Urothelium cell line (cell line): Measurements from ENCODE around the gene SRPK2.
"Not testable (repeated sequence)": the region's sequence is repeated elsewhere in the genome, so short reads cannot be mapped to it uniquely, and the experiment has no call there.

Experiments
- DNase-seq: peaks from one replicate; pipeline ENCODE4 v3.0.0; 2011; ENCODE audit warnings: low spot score, mixed read lengths
- FAIRE-seq: peaks from 2 replicates; lab custom pipeline; 2011; peaks lifted over from hg19 to GRCh38; lab: Jason Lieb, UNC

SRPK2 gene

DNA sequence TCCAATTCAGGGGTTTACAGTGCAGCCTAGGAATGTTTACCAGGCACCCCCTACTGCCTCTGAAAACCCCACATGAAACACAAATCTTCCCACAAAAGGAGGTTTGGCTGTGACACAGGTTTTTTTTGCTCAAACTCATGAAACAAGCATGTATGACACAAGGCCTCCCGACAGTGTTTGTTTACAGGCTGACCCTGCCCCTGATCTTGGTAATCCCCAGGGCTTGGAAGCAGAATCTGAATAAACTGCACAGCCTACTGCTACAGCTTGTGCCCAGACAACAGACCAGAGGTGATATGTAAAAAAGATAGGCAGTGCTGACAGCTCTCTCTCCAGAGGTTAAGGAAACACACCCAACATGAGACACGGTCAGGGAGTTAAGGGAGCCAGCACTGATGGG is 190.5 kb downstream of the SRPK2 start:
- no peak for FAIRE-seq
- DNase-seq, result no peak

DNA sequence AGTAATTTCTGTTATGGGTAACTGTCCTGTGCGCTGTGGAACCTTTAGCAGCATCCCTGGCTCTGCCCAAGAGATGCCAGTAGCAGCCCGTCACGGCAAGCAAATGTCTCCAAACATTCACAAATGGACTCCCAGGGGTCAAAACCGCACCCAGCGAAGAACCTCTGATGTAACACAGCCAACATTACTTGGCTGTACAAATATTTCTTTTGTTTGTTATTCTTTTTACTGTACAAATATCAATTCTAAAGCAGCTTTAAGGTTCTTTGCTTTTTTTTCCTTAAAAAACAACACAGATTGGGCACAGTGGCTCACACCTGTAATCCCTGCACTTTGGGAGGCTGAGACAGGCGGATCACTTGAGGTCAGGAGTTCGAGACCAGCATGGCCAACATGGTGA is 192.2 kb downstream of the SRPK2 start:
- FAIRE-seq, result no peak

DNA sequence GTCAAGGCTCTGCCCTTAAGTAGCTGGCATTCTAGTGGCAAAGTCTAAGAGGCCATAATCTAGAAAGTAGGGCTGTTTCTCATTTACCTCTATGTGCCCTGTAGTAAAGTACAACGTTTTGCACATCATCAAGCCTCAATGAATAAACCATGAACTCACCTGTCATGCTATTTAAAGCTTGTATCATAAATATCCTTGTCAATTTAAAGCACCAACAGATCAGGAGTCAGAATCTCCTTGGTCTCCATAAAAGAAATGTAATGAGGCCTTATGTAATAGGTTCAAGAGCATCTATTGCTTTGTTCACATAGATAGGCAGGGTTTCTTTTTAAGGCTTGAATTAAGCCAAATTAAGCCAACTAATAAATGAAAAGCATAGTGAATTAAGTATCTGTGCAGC is 192.8 kb downstream of the SRPK2 start:
- FAIRE-seq, result no peak

More for the DNA sequence above, 192.2 kb downstream of the SRPK2 start:
- DNase-seq, result no peak

DNA sequence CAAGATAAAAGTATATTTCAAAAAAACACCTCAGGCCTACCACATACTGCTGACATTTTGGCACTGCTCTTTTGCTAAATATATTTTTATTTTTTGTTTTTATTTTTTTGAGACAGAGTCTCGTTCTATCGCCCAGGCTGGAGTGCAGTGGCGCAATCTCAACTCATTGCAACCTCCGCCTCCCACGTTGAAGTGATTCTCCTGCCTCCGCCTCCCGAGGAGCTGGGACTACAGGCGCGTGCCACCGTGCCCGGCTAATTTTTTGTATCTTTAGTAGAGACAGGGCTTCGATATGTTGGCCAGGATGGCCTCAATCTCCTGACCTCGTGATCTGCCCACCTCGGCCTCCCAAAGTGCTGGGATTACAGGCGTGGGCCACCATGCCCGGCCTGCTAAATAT is 193.8 kb downstream of the SRPK2 start:
- FAIRE-seq, DNase-seq: not testable (repeated sequence)

More for the DNA sequence above, 192.8 kb downstream of the SRPK2 start:
- DNase-seq, result no peak

DNA sequence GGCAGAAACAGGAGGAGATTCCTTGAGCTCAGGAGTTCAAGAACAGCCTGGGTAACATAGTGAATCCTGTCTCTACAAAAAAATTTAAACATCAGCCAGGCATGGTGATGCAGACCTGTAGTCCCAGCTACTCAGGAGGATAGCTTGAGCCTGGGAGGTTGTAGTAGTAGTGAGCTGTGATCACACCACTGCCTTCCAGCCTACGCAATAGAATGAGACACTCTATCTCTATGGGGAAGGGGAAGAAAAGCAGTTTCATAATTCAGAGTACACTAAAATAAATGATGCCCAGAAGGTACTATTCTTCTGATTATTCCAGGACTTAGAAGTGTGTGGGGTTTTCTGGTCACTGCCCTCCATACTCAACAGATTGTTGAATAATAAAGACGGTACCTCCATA is 197.4 kb downstream of the SRPK2 start:
- no peak for DNase-seq

DNA sequence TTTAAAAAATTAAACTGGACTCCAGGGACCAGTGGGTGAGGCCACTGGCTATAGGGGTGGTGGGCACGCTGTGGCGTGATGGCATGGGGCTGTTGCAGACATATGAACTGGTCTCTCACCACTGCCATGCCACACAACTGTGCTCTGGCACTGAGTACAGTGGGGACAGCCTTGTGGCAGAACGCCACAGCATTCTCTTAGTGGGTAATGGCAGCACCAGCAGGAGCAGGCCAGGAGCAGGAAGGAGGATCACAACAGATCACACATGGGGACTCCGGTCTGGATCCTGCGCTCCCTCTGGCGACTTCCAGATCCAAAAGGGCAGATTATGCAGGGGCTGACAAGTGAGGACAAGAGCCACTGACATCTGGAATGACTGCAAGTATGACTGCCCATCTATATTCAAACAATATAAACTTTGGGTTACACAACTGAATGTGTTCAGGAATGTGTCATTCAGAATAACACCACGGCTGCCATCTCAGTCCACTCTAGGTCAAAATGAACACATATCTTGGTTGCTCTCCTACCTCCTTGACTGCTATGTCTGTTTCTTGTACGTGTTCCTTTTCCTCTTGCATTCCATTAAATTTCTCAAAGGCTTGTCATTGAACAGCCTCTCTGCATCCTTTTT is 198.7 kb downstream of the SRPK2 start:
- FAIRE-seq, result no peak
- DNase-seq, result no peak

More for the DNA sequence above, 197.4 kb downstream of the SRPK2 start:
- FAIRE-seq, result no peak

DNA sequence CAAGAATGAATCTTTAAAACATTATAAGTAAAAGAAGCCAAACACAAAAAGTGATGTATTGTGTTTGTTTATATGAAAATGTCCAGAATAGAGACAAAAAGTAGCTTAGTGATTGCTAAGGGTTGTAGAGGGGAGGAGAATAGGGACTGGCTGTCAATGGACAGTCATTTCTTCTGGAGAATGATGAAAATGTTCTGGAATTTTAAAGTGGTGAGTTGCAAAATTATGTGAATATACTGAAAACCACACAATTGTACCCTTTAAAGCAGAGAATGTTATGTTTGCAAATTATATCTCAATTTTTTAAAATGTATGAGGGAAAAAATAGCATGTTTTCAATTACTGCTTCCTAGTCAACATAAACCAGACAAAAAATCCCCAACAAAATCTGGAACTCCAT is 200.5 kb downstream of the SRPK2 start:
- FAIRE-seq (no peak), DNase-seq (no peak)

DNA sequence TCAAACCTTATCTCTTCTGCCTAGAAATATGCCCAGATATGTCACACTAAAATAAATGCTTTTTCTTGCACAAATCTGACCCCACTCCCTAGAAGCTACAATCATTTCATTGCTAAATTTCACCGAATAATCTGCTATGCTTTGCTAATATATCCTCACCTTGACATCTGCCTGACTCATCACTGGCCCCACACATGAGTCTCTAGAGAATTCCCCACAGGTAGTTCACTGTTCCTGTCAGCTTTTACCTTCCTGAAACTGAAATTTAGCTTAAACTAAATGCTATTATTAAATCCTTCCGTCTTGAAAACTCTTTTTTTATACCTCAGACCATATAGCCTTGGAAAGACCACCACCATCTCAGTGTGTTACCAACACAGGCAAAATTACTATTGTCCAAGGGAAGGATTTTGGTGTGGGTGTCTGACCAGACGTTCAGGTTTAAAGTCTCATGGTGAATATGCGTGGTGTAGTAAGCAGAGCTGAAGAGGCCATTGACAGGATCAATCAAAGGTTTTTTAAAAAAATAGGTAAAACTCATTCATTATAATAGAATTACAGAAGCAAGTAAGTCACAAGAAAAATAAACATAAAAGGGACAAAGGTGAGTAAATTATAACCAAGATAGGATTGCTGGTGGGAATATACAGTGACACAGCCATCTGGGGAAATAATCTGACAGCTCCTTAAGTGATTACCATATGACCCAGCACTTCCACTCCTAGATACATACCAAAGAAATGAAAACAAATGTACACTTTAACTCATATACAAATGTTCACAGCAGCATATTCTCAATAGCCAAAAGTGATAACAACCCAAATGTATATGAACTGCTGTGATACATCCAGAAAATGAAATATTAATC is 201.2 kb downstream of the SRPK2 start:
- DNase-seq (no peak), FAIRE-seq (no peak)

DNA sequence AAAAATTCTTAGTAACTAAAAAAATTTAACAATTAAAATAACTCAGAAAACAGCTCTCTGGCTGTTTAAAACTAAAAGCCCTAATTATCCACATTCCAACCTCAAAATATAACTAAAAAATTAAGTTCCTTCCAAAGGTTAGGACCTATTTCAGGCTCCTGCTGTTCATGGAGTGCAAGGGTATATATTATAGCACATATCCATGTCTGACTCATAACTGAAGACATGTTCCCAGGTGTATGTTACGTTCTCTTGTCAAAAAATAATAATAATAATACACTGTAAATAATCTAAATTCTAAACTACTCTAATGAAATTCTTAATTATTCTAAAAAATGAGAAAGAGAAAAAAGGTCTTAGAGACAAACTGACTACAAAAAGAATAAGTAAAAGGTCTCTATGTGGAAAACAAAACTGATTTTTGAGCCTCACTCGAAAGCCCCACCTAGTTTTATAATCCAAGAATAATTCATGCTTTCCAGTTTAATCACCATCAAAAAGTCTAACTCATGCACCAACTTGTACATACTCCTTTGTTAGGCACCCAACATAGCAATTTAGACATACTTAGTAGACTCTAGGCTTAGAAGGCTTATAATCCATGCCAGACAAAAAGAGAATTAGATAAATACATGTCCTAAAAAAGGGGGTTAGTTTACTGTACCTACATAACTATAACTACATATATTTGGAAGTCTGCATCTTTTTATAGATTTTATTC is 203.3 kb downstream of the SRPK2 start:
- DNase-seq (no peak), FAIRE-seq (no peak)

DNA sequence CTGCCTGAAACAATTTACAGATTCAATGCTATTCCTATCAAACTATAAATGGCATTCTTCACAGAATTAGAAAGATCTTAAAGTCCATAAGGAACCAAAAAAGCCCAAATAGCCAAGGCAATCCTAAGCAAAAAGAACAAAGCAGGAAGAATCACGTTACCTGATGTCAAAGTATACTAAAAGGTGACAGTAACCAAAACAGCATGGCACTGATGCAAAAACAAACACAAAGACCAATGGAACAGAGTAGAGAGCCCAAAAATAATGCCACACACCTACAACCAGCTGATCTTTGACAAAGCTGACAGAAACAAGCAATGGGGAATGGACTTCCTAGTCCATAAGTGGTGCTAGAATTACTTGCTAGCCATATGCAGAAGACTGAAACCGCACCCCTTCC is 208.7 kb downstream of the SRPK2 start:
- FAIRE-seq (no peak), DNase-seq (no peak)

DNA sequence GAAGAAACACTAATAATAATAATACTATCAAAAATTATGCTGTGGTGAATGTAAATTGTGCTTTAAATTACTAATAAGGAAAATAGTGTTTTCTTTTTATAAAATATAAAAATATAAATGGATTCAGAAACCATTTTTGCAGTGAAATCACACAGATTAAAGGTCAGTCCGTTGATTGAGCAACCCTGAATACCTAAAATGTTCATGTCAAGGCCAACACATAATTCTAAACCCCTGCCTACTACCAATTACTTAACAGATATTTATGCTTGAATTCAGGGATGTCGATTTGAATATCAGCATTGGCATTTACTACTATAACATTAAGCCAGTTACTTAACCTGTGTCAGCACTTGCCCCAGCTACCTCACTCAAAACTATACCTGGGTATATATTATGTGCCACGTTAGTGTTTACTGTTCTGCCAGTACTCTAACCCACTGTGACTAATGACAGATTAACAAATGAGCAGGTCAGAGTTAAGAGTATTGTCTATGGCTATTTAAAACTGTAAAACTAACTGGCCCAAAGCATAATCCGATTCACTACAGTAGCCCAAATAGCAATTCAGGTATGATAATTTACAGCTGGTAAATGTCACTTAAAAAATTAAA is 209.7 kb downstream of the SRPK2 start:
- FAIRE-seq, result no peak

DNA sequence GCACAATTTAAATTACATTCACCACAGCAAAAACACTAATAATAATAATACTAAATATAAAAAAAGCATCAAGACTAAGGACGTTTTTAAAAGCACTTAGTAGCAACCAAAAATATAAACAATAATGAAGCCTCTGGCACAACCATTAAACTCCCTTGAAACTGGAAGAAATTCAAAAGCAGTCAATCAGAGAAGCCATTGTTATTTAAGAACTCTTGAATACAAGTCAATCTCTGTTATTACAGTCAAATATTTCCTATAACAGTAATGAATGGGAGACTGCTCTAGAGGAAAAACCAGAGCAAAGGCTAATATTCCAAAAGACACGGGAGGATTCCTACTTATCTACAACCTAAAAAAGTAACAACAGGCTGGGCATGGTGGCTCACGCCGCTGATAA is 210.5 kb downstream of the SRPK2 start:
- DNase-seq, result no peak
- no peak for FAIRE-seq

More for the DNA sequence above, 209.7 kb downstream of the SRPK2 start:
- DNase-seq, result no peak

DNA sequence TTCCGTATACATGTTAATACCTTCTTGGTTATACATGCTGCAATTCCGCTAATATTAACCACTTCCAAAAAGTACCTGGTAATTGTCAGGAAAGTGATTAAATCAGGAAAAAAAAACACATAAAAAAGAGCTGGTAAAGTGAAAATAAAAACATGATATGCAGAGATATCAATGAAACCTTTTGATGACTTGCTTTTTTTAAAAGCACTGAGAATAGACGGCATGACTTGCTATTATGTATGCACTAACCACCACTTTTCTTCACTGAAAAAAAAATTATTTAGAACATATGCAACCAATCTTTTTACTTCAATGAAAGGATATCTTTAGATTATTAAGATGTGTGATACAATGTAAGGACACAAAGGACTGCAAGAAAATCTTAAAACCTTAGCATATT is 211.7 kb downstream of the SRPK2 start:
- FAIRE-seq (no peak), DNase-seq (no peak)

DNA sequence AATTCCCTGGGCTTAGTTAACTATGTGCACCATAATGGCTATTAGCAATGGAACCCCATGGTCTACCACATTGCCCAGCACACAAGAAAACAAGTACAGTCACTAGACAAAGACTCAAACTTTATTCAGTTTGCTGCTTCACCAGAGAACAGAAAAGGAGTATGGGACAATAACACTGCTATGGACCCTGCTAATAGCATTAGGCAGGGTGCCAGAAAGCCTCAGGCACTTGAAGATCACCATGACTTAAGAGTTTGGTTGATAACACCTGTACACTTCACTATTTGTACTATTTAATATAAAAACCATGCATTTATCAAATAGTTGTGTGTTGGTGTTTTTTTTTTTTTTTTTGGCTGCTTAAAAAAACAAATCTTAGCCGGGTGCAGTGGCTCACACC is 215.1 kb downstream of the SRPK2 start:
- FAIRE-seq, result no peak
- no peak for DNase-seq

DNA sequence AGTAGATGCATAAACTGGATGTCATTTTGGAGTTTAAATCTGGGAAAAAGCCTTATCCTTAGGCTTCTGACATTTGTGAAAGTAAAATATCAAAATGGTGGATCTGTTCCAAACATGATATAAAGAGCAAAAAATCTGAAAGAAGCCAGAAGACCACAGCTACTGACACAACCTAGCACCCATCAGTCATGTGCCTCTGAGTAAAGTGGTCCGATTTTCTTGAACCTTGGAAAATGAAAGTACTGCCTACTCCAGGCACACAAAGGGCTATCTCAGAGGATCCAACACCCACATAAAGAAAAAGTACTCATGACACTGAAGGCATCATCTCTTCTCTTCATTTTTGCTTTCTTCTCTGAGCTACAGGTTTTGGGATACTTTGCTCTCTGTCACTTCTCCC is 224.0 kb downstream of the SRPK2 start:
- FAIRE-seq (no peak), DNase-seq (no peak)

DNA sequence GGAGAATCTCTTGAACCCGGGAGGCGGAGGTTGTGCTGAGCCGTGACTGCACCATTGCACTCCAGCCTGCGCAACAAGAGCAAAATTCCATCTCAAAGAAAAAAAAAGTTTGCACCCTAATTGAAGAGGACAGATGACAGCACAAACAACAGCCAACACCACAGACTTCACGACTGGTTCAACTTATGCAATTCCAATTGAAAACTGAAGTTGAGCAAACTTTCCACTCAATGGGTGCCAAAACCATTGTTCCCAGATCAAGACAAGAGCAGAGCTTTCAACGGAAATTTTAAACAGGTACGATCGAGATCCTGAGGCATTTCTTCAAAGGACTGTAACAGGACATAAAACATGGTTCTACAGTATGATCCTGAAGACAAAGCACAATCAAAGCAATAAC is 225.0 kb downstream of the SRPK2 start:
- FAIRE-seq, result no peak

DNA sequence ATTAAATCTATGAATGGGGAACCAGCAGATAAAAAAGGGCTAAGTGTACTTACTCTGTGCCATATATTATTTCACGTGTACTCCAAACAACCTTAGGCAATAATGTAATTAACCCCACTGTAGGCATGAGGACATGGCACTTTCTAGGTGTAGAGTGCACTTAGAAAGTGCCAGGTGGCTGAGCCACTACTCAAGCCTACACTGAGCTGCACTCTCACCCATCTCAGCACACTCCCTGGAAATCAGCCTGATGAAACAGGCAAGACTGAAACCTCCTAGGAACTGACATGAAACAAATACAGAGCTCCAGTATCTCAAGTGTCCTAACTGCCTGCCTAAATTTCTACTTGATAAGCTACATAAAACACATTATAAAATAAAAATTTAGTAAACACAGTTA is 227.4 kb downstream of the SRPK2 start:
- FAIRE-seq, result no peak
- no peak for DNase-seq

More for the DNA sequence above, 225.0 kb downstream of the SRPK2 start:
- DNase-seq, result no peak

DNA sequence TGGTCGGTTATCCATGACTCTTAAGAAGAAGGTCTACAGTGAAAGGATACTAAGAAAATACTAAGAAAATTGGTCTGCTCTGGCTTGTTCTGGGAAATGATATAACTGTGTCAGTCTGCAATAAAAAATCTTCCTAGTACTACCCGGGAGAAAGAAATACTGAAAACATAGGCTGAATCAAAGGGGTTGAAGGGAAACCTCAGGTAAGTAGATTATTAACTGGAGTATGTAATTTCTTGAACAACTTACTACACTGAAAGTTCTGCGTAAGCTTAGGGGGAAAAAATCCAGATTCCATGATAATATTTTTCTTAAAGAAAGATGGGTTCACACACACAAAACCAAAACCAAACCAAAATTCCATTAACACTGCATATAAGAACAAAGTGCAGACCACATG is 231.4 kb downstream of the SRPK2 start:
- no peak for DNase-seq
- no peak for FAIRE-seq

DNA sequence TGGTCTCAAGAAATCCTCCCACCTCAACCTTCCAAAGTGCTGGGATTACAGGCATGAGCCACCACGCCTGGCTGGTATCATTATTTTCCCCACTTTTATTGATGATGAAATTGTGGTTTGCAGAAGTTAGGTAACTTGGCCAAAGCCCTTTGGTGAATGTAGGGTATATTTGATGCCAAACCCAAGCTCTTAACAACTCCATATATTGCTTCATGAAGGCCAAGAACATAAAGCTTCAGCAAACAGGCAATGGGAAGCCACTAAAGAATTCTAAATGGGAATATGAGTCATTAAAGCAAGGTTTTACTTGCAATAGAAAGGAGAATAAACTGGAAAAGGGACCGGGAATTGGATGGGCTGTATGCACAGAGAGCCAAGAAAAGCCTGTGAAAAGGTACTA is 232.0 kb downstream of the SRPK2 start:
- DNase-seq (no peak), FAIRE-seq (no peak)

DNA sequence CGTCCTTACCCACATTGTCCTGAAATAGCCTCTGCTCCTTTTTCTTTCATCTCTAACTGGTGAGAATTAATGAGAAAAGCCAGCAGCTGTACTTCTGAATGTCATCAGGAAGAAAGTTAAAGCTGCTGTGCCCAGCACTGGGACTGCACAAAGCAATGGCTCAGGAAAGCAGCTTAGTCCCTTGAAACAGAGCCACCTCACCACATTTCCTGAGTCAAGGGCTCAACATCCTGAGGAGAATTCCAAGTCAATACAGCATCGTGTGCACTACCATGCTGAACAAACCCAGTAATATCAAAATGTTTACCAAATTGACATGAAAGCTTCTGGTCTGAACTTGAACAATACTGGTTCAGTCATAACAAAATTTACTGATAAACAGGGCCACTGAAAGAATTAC is 234.6 kb downstream of the SRPK2 start:
- DNase-seq (no peak), FAIRE-seq (no peak)

DNA sequence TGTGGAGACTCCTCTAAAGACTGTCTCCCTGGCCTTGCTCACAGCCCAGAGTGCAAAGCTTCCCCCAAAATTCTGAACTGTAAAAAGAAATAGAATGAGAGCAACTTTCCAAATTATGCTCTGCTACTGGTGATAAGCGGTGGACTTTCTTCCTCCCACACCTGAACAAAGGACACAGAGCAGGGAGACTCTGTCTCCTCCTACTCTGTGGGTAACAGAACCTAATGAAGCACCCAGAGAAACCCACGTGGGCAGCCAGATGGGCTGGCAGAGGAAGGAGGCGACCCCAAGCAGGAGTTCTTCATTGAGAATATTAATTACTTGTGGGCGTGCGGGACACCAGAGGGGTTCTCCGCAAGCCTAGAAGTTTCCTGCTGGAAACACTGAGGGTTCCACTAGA is 235.2 kb downstream of the SRPK2 start:
- DNase-seq, result no peak

More for the DNA sequence above, 235.2 kb downstream of the SRPK2 start:
- no peak for FAIRE-seq
